Fibroblast of lung (primary cell): ENCODE measurements around the gene TESK1. TPM values are rescaled to one million over a fixed set of nuclear protein-coding genes. Genes with fewer than 3 reads are reported as not detected.

ENCODE experiments used
- DNase-seq, 2 donors: peaks; one replicate each; pipeline versions ENCODE4 v3.0.0 to v3.0.0-alpha.2; 2010; ENCODE audit warnings: low read depth in 2 of 2
- H2AFZ ChIP-seq: 2 replicates; pipeline ENCODE4 v1.5.1; 2012; ENCODE audit warnings: low read length, control low read depth, inconsistent platforms
- H3K27ac ChIP-seq: 2 replicates; pipeline ENCODE4 v1.5.1; 2011; ENCODE audit warnings: low read length, control low read depth; ENCODE audit not compliant: insufficient read depth
- H3K27me3 ChIP-seq: 2 replicates; pipeline ENCODE4 v1.5.1; 2011; ENCODE audit warnings: mild to moderate bottlenecking, low read length; ENCODE audit not compliant: control insufficient read depth, insufficient read depth
- H3K36me3 ChIP-seq: 2 replicates; pipeline ENCODE4 v1.5.1; 2011; ENCODE audit warnings: low read length; ENCODE audit not compliant: control insufficient read depth, insufficient read depth
- H3K4me1 ChIP-seq: 2 replicates; pipeline ENCODE4 v1.5.1; 2011; ENCODE audit warnings: low read length; ENCODE audit not compliant: control insufficient read depth, insufficient read depth; ENCODE audit errors: extremely low read depth
- H3K4me2 ChIP-seq: 2 replicates; pipeline ENCODE4 v1.5.1; 2011; ENCODE audit warnings: low read length, control low read depth; ENCODE audit not compliant: insufficient read depth; ENCODE audit errors: extremely low read depth
- H3K4me3 ChIP-seq, 4 experiments: fragments of 200-600 bp in 1 of 4; sonication (generic) in 1 of 4; replicated peaks in 1 of 4; 2 replicates each; pipeline ENCODE4 v1.5.1; 2011 to 2016; ENCODE audit warnings: low read length in 4 of 4, low read depth in 3 of 4, mild to moderate bottlenecking in 3 of 4, control low read depth in 2 of 4, inconsistent platforms in 1 of 4, mixed read lengths in 1 of 4; ENCODE audit not compliant: insufficient read depth in 1 of 4; ENCODE audit errors: control extremely low read depth in 1 of 4
- H3K79me2 ChIP-seq: 2 replicates; pipeline ENCODE4 v1.5.1; 2012; ENCODE audit warnings: mild to moderate bottlenecking, low read length, inconsistent platforms; ENCODE audit not compliant: control insufficient read depth, insufficient read depth
- H3K9ac ChIP-seq: 2 replicates; pipeline ENCODE4 v1.5.1; 2011; ENCODE audit warnings: mild to moderate bottlenecking, low read length, control low read depth; ENCODE audit not compliant: insufficient read depth
- H3K9me3 ChIP-seq: 2 replicates; pipeline ENCODE4 v1.5.1; 2012; ENCODE audit warnings: low read depth, low read length; ENCODE audit not compliant: control insufficient read depth, insufficient read depth
- H4K20me1 ChIP-seq: 2 replicates; pipeline ENCODE4 v1.5.1; 2011; ENCODE audit warnings: low read length; ENCODE audit not compliant: control insufficient read depth, insufficient read depth; ENCODE audit errors: extremely low read depth
- CTCF ChIP-seq, 2 donors: IDR thresholded peaks in 1 of 2; conservative IDR thresholded peaks in 1 of 2; 1 replicate in 1 of 2; 2 replicates in 1 of 2; pipeline ENCODE4 v1.5.1; 2011 to 2012; ENCODE audit warnings: low read length in 2 of 2, control low read depth in 1 of 2, inconsistent platforms in 1 of 2, low read depth in 1 of 2, mild to moderate bottlenecking in 1 of 2
- EZH2 ChIP-seq: IDR thresholded peaks from 2 replicates; pipeline ENCODE4 v1.5.1; 2012; ENCODE audit warnings: low read length, control low read depth, mild to moderate bottlenecking; ENCODE audit errors: missing control alignments
- polyA plus RNA-seq, 2 donors: library from polyadenylated mRNA; depleted of rRNA in 1 of 2; stranded (reverse) in 1 of 2; unstranded in 1 of 2; fragments of >200 nt; gene quantifications; 2 replicates each; pipeline ENCODE4 v1.2.1, GENCODE V29; 2011 to 2012; ENCODE audit warnings: missing spikeins in 1 of 2
- total RNA-seq: library from RNA; depleted of rRNA; stranded (reverse); fragments of >200 nt; gene quantifications from 2 replicates; pipeline ENCODE4 v1.2.1, GENCODE V29; 2014

TESK1 gene
- total and polyA plus RNA-seq, 2 donors (not counting 1 experiment from before 2014, with no cell fraction given), result 9.4 to 12.0 TPM

- no peak overlapping the region for H3K9ac ChIP-seq
- H3K79me2 ChIP-seq, result peaks cover 8% of the 10 kb centered on the region
- TF ChIP-seq EZH2 (no peak), CTCF (conservative IDR thresholded peaks at IDR 0.05 in 1 of 2, IDR thresholded peaks at IDR 0.05 in 1 of 2; ENCODE audit: low read depth in 1 of 2, low read length in 2 of 2) (no peak)
- H3K27ac ChIP-seq, result no peak overlapping the region
- no peaks in the 10 kb centered on the region for H3K9me3 ChIP-seq
- H3K4me1 ChIP-seq, result peaks cover 6% of the 10 kb centered on the region
- H3K36me3 ChIP-seq, result no peaks in the 10 kb centered on the region
- H3K4me2 ChIP-seq, result no peak overlapping the region
- no peak overlapping the region for H2AFZ ChIP-seq
- no peaks in the 10 kb centered on the region for H4K20me1 ChIP-seq
- no peak for DNase-seq
- H3K4me3 ChIP-seq, result peak overlapping the region in 1 of 4 experiments; percentile 77
- H3K27me3 ChIP-seq, result no peaks in the 10 kb centered on the region
Measured at GRCh38 chr9:35606726-35607125, 1.7 kb downstream of the TESK1 start.

GRCh38 chr9:35608221-35608620 is 3.2 kb downstream of the TESK1 start:
- no peak overlapping the region for H3K27ac ChIP-seq
- H3K4me3 ChIP-seq, result no peak overlapping the region
- peaks cover 6% of the 10 kb centered on the region for H3K4me1 ChIP-seq
- H3K9ac ChIP-seq, result no peak overlapping the region
- H3K9me3 ChIP-seq, result no peaks in the 10 kb centered on the region
- H2AFZ ChIP-seq, result no peak overlapping the region
- no peaks in the 10 kb centered on the region for H3K27me3 ChIP-seq
- H4K20me1 ChIP-seq, result no peaks in the 10 kb centered on the region
- peaks cover 8% of the 10 kb centered on the region for H3K79me2 ChIP-seq
- TF ChIP-seq CTCF (conservative IDR thresholded peaks at IDR 0.05 in 1 of 2, IDR thresholded peaks at IDR 0.05 in 1 of 2; ENCODE audit: low read depth in 1 of 2, low read length in 2 of 2), result no peak
- H3K4me2 ChIP-seq, result no peak overlapping the region
- no peak for DNase-seq
- H3K36me3 ChIP-seq, result no peaks in the 10 kb centered on the region

GRCh38 chr9:35609001-35609819 is 4.1 kb downstream of the TESK1 start:
- no peak overlapping the region for H2AFZ ChIP-seq
- DNase-seq, result no peak
- H4K20me1 ChIP-seq, result no peaks in the 10 kb centered on the region
- TF ChIP-seq EZH2, result no peak
- no peak for TF ChIP-seq CTCF (conservative IDR thresholded peaks at IDR 0.05 in 1 of 2, IDR thresholded peaks at IDR 0.05 in 1 of 2; ENCODE audit: low read depth in 1 of 2, low read length in 2 of 2)
- no peaks in the 10 kb centered on the region for H3K9me3 ChIP-seq
- no peak overlapping the region for H3K27ac ChIP-seq
- H3K79me2 ChIP-seq, result peaks cover 8% of the 10 kb centered on the region
- no peaks in the 10 kb centered on the region for H3K36me3 ChIP-seq
- H3K4me3 ChIP-seq, result no peak overlapping the region
- no peak overlapping the region for H3K9ac ChIP-seq
- peaks cover 6% of the 10 kb centered on the region for H3K4me1 ChIP-seq
- H3K27me3 ChIP-seq, result no peaks in the 10 kb centered on the region
- no peak overlapping the region for H3K4me2 ChIP-seq
